Measurements from ENCODE around the gene GALNT2.
A peak's percentile ranks its signal among the peaks of the same experiment; 100 is the strongest.

GALNT2 gene

DNA sequence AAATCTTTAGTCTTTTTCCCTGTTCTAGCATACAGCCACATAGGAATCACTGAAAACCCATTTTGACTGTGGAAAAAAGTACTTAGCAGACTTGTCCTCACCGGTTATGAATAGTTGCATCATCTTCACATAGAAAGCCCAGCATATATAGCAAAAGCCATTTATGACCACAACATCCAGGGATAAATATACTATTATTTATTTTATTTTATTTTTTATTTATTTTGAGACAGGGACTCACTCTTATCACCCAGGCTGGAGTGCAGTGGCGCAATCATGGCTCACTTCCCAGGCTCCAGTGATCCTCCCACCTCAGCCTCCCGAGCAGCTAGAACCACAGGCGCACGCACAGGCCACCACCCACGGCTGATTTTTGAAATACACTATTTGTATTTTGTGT, 175.3 kb downstream of the GALNT2 start:
- peak in 3 of 4 experiments; percentile 31 to 55 (median 34) for DNase-seq

DNA sequence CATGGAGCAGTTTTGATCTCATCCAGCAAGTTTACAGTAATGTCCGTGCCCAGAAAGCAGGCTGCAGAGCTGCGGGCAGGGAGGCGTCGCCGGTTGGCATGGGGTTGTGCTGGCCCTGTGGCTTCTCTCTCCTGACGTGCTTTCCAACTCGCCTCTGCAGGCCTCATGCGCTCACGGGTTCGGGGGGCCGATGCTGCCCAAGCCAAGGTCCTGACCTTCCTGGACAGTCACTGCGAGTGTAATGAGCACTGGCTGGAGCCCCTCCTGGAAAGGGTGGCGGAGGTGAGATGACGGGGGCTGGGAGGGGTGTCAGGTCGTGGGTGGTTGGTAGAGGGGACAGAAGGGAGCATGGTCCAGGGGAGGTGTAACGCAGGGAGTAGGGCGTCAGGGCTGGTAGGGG, 176.1 kb downstream of the GALNT2 start:
- DNase-seq, result no peak

DNA sequence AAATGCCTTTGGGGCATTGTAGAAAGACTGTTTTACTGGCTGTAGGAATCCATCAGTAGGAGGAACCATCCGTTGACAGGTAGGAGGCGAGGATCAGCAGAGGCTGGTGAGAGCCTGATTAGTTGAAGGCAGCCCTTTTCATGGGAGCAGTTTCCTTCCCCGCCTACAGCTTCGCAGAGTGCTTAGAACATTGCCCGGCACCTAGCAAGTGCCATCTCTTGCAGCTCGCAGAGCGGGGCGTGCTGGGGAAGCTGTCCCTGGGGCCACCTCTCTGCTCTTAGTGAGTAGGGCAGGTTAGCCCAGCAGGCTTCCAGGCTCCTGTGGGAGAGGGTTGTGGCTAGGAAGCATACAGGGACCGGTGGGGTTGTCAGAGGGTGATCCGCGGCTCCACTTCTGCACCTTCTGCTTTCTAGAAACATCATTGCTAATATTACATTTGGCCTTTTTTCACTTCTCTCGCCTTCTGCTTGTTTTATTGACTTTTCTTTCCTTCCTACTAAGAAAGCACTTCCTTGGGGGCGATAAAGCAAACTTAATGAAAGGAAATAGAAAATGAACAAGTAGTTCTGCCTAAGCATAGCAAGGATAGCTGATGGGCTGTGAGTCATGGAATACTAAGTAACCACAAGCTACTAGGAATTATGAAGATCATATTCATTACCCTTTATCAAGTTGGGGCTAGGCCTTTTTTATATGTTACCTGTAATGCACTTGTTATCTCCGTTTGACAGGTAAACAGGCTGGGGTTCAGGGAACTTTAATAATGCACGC, 176.7 kb downstream of the GALNT2 start:
- DNase-seq, result no peak

DNA sequence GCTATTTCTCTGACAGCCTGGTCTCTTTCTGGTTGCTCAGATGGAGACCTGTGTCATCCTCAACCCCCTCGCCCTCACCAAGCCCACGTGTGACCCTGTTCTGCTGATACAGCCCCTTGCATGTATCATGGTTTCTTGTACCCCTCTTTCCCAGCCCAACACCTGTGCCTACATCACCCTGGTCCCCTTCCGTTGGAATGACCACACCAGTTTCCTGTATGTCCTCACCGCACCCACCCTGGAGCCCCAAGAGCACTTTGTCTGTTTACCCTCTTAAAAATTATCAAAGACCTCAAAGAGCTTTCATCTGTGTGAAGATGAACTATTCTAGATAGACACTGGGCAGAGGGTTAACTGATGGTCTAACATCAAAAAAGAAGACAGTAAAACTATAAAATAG, 179.5 kb downstream of the GALNT2 start:
- no peak for DNase-seq

DNA sequence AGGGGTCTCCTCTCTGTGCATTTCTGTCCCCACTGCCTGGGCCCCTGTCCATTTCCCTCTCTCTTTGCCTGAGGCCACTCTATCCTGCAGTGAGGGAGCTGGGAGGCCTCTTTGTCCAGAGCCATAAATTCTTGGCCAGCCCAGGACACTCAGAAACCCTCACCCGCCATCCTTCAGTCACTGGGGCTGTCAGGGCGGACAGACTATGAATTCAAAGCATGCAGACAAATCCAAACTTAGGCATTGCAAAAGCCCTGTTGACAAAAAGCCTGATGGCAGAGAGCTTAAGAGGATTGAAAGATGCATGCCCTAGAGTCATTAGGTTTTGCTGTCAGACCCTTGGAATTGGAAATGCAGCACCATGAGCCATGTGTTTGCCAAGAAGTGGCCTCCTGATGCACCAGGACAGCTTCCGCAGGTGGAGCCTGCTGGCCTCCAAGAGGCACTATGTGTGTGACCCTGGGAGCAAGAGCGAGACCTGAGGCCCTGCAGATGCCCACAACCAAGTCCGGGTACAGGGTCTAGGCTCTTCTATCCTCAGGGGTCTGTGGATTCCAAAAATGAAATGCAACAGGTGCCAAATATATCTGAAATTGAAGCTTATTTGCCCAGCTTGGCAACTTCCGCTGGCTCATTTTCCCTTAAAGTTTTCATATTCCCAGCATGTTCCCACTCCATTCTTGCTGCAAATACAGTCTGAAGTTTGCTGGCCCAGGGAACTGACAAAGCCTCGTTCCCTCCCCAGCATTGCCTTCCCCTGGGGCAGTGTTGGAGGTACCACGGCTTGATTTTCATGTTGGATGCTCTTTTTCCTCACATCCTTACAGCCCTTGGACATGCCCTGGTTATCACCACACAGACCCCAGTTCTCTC, 181.2 kb downstream of the GALNT2 start:
- DNase-seq, result no peak

DNA sequence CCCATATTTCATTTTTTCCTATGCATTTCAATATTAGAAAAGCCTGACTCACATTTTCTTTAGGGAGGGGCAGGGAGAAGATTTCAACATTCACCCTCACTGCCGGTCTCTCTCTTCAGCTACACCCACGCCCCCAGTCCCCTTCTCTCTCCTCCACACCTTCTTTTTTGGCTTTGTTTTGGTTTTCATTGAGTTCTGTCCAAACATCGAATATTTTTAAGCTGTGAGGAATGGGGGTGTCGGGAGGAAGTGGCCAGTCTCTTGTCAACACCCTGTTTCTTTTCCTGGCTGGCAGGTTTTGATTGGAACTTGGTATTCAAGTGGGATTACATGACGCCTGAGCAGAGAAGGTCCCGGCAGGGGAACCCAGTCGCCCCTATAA, 181.8 kb downstream of the GALNT2 start:
- no peak for DNase-seq

DNA sequence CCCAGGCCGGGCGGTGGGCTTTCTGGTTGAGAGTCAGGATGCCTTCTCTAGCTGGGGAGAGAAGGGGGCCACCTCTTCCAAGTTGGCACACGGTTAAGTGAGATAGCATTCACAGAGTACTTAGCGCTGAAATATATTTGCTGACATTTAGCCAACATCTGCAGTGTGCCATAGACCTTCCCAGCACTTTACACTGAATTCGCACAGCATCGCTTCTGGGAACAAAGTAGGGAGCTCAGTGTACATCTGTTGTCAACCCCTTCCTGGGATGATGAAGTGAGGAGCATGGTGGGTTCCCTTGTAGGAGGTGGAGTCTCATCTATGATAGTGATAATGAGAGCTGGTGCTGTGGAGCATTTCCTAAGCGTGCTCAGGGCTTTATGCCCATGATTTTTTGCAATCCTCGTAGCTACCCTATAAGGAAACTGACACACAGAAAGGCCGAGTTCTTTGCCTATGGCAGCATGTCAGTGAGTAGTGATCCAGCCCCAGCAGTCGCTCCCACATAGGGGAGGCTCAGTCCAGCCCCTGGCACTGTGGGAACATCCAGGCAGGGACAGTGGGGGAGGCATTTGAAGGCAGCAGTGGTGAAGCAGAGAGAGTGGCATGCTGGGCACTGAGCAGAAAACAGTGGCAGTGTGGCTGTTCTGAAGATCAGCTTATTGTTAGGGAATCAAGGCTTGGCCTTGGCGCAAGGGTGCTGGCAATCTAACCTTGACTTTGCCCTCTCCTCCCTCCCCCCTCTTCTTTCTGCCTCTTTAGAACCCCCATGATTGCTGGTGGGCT, 182.8 kb downstream of the GALNT2 start:
- DNase-seq, result no peak

DNA sequence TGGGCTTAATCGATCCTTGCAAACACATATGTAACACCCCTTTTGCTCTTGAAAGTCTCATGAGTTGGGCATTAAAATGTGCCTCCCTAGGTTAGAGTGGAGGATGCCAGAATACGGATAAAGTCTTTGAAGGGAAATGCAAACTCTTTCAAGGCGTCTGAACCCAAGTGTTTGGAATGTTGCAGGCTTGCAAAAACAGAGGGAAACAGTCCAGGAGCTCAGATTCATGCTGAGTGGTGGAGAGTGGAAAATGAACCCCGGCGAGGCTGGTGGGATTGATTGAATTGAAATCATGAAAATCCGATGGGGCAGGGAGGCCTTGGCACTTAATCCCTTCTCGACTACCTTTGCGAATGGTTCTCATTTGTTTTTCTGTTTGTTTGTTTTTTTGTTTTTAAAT, 183.6 kb downstream of the GALNT2 start:
- DNase-seq, result no peak

DNA sequence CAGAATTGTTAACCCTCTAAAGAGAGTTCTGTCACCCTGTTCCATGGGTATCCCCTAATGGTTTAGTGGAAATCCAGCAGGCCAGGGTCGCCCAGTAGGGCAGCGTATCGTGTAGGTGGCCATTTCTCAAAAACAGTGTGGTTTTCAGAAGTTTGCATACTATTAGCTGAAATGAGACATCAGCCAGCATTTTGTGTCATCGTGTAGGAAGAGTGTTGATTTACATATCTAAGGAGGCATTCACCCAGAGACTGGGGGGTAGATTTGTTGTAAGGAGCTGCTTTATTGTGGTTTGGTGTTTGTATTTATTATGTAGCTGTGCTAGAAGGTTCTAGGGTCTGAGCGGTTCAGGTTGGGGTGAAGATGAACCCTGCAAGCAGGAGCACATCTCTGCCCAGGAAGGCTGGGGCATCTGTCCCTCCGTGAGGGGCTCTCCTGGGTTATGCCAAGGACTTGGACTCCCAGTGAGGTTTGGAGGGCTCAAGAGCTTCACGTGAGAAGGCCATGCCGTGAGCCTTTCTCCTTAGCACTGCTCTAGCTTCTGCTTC, 184.7 kb downstream of the GALNT2 start:
- DNase-seq, result no peak

DNA sequence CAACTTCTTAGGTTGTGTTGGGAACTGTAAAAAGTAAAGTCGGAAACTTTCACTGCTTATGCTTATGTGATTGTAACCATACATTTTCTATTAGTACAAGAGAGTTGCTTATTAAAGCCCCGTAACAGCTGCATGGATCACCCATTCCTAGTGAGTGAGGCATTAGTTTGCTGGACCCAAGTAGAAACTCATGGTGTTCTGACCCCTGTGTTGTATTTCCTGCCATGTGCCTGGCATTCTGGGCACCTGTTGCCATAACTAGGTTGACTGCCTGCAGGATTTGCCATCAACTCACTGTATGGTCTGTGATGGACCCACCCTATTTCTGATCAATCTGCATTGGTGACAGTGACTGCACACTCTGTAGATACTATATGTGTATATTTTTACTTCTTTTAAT, 186.1 kb downstream of the GALNT2 start:
- no peak for DNase-seq

DNA sequence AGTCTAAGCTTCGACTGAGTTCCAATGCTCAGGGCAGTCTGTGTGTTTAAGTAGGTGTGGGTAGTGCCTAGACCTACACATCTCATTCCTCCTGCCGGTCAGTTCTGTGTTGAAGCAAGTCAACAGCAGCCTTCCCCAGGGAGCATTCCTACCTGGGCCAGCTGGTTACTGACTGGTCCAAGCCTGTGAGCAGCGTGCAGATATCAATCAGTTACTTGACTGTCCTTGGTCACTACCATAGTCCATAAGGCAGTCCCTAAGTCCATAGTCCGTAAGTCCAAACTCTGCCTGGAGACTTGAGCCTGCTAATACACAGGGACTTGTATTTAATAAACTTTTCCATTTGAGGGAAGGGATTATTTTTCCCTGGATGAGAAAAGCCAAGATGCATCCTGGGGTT, 187.2 kb downstream of the GALNT2 start:
- no peak for DNase-seq

DNA sequence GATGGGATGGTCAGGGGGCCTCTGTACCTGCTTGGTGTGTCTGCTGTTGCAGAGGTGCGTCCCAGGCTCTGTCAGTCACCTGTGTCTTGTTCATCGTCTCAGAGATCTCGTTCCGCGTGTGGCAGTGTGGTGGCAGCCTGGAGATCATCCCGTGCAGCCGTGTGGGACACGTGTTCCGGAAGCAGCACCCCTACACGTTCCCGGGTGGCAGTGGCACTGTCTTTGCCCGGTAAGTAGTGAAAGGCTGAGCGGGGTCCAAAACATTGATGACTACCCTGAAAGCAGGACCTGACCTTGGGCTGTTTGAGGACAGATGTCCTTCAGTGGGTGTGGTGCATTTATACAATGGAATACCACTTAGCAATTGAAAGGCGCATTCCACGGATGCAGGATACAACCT, 188.1 kb downstream of the GALNT2 start:
- no peak for DNase-seq

DNA sequence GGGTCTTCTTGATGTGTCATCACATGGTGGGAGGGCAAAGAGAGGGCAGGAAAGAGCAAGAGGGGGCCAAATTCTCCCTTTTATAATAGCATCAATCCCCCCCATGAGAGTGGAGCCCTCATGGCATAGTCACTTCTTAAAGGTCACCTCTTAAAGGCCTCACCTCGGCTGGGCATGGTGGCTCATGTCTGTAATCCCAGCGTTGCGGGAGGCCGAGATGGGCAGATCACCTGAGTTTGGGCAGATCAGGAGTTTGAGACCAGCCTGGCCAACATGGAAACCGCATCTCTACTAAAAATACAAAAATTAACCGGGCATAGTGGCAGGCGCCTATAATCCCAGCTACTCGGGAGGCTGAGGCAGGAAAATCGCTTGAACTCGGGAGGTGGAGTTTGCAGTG, 189.0 kb downstream of the GALNT2 start:
- DNase-seq, result no peak

DNA sequence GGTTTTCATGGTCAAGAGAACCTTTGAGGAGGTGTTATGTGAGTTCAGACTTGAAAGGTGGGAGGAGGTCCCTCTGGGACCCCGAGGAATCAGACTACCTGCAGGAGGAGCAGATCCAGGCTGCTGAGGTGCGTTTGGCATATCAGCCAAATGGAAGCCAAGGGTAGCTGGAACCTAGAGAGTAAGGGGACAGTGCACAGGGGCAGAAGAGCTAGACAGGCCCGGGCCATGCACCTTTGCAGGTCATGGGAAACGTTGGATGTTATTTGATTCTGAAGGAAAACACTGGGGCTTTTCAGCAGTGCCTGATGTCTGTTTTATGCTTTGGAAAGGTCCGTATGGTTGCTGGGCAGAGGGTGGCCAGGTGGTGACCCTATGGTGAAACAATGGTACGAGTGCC, 189.9 kb downstream of the GALNT2 start:
- DNase-seq, result no peak

DNA sequence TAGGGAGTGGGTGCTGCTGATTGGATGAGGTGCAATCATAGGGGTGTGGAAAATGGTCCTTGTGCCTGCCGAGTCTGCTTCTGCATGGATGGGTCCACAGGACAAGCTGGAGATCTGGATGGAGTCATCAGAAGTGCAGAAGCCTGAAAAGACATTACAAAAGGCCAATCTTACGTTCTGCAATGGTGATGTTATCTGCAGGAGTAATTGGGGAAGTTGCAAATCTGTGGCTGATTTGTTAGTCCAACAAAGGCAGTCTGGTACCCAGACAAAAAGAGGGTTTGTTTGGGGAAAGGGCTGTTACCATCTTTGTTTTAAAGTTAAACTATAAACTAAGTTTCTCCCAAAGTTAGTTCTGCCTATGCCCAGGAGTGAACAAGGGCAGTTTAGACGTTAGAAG, 192.6 kb downstream of the GALNT2 start:
- peak in 3 of 4 experiments; percentile 5 to 38 (median 27) for DNase-seq

DNA sequence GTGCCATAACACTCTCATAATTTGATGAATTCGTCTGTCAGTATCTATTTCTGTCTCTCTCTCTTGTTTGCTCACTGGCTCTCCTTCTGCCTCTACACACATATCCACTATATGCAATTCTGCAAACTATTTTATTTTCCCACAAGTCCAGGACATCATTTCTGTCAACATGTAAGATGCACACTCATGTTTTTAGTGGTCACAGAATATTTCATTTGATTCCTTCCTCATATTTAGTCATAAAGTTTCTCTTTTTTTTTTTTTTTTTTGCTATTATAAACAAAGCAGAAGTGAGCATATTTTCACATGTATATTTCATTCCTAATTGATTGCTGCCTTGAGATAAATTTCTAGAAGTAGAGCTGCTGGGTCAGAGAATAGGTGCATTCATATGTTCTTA, 193.8 kb downstream of the GALNT2 start:
- DNase-seq, result peak in 2 of 4 experiments; percentile 40 to 52

DNA sequence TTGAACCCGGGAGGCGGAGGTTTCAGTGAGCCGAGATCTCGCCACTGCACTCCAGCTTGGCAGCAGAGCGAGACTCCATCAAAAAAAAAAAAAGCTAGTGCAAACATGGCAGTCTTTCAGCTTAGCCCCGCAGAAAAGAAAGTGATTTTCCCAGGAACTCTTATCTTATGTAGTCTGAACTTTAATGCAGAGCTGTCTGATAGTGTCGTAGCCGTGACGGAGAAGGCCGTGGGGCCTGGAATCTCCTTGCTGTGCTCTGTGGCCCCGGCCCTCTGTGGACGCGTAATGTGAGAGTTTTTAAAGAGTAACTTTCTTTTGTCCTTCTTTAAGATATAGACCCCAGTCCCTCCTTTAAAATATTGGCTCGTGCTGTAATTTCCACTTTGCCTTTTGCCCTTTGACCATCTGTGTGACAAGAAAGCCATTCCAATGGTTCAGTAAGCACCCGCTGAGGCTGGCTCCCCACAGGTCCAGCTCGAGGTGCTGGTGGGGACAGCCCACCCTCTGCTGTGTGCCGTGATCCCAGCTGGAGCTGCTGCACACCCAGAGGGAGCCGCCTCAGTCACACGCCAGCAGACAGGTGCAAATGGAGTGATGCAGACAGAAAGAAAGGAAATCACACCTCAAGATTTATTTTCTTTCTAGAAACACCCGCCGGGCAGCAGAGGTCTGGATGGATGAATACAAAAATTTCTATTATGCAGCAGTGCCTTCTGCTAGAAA, 195.1 kb downstream of the GALNT2 start:
- no peak for DNase-seq

DNA sequence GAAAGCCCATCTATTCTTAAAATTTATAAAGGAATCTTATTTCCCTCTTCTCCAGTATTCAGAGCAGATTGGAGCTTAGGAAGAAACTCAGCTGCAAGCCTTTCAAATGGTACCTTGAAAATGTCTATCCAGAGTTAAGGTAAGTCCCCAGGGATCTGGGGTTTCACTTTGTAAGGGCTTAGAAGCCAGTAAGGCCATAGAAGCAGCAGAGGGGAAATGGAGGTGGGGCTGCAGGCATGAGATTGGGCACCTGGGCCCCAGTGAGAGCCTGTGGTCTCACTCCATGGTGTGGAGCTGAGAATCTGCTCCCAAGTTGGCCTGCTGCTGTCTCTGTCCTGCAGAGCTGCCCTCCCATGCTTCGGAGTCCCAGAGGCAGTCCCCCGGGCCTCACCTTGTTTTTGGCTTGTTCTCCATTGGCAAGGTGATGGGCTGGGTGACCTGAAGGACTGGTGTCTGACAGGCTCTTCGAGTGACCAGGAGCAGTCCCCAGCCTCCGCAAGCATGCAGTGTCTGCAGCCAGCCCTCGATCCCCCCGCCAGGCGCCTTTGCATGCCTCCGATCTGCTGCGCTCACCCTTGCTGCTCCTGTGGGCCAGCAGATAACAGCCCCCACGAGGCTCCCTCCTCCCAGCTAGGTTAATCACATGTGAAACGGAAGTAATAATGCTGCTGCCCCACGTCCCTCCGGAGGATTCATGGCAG, 196.0 kb downstream of the GALNT2 start:
- no peak for DNase-seq

DNA sequence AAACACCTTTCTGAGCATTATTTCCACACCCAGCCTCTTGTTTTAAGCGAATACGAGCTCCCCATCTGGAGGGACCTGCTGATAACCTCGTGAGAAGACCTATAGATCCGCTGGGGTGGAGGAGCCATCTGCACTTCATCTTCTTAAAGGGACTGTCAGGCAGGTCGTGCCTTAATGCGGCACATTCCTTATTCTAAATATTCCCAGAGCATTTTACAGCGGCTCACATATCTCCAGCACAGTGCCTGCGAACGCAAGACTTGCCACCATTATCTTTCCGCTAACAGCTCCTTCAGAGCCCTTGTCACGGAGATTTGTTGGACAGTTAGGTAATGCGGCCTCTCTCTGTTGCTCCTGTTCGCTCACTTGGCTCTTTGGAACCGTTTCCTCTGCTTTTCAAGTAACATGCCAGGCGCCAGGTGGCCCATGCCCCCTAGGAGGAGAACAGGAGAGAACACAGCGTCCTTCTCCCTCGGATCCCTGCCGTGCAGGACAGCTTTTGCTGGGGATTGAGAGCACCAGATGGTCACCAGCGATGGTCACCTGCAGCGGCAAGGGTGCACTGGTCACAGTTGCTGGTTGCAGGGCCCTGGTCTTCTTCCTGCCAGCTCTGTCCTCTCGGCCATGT, 196.6 kb downstream of the GALNT2 start:
- DNase-seq, result no peak

DNA sequence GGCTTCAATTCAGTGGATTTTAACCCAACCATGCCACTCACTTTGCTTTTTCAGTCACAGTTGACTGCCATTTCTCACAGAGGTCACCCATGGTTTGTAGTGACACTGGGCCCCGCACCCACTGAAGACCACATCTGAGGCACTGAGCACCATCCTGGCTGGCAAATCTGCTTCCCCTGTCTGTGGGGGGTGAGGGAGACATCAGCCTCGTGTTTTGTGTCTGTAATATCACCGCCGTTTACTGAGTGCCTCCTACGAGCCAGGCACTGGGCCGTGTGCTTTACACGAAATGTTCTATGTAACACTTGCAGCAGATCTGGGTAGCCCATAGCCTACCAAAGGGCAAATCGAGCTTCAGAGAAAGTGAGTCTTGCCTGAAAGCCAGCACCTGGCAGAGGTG, 197.3 kb downstream of the GALNT2 start:
- DNase-seq, result no peak

Measured in suppressor macrophage (primary cell).